A549 treated with dexamethasone at 1 μM for 4 hours (cell line): ENCODE results near the gene EMC6. TPM values are rescaled to one million over a fixed set of nuclear protein-coding genes. Genes with fewer than 3 reads are reported as not detected.

Experiments used
- total RNA-seq: library from RNA; stranded (reverse); fragments of 200-300 nt; extraction: Qiagen RNA extraction; gene quantifications from 5 replicates; pipeline ENCODE4 v1.2.3, GENCODE V29; 2022

EMC6 gene
- total RNA-seq = 112 to 157 TPM (median 148 TPM) in 5 replicates

DNA sequence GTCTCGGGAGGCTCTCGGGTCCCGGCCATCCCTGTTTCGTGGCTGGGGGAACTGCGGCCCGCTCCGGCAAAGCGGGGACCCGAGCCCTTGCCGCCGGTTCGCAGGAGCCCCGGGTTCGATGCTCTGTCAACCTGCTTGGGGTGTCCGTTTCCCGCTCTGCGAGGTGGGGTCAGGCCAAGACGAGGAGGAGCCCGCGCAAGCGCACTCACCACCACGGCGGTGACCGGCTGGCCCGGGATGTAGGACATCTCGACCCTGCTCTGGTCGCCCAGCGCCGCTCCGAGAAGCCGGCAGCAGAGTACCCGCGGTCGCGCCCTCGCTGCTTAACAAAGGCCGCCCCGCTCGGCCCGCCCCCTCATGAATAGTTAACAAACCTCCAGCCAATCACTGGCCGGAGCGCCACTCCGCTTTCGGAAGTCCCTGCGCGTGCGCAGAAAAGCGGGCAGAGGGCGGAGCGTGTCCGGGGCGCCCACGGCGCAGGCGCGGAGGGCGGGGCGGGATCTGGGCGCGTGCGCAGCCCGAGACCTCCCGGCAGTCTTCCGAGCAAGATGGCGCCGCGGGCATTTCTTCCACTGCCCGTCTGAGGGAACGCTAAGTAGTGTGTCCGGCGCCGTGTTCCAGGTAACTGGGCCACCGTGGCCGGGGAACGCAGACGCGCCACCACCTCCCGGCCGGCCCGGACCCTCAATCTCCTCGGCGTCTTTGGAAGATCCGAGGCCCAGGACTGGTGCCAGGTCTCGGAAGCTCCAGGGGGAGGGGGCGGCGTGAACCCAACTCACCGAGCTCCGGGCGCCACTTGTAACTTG lies at the start of gene EMC6, which contains the start of gene TAX1BP3:
TSS of gene EMC6 (plus strand) at position 534 of the 806 bp plus-strand sequence. CDS start 335 bp downstream, outside the sequence.
TSS of gene TAX1BP3 (minus strand) at position 300 of the 806 bp plus-strand sequence. CDS start at position 248, 52 bp downstream.

DNA sequence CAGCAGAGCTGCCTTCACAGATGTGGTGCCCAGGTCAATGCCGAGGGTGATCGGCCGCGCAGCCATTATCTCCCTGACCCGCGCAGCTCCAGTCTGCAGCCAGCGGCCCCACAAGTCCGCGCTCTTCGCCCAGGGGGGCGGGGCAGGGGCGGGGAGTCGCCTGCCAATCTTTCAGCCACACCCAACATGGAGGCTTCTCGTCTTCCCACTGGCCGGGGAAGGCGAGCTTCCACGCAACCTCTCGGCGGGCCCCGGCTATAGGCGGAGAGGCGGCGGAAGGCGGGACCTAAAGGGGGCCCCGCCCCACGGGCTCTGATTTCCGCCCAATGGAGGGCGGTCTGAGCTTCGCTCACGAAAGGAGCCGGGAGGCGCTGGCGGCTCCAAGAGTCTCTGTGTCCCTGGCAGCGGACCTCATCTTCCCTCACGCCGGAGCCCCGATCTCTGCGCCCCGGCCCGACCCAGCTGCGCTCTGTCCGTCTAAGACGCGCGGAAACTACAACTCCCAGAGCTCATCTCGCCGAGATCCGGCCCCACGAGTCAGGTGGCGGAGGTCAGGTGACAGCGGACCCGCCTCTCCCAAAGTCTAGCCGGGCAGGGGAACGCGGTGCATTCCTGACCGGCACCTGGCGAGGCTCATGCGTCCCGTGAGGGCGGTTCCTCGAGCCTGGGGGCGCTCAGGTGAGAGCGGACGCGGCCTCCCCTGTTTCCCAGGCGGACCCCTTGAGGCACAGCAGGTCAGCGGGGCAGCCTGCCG lies 32.3 kb upstream of the EMC6 start, which contains the start of the genes CTNS and SHPK:
TSS of gene CTNS (plus strand) at position 607 of the 754 bp plus-strand sequence. CDS start 3,447 bp downstream, outside the sequence.
TSS of gene SHPK (minus strand) at position 97 of the 754 bp plus-strand sequence. CDS start at position 66, 31 bp downstream.

DNA sequence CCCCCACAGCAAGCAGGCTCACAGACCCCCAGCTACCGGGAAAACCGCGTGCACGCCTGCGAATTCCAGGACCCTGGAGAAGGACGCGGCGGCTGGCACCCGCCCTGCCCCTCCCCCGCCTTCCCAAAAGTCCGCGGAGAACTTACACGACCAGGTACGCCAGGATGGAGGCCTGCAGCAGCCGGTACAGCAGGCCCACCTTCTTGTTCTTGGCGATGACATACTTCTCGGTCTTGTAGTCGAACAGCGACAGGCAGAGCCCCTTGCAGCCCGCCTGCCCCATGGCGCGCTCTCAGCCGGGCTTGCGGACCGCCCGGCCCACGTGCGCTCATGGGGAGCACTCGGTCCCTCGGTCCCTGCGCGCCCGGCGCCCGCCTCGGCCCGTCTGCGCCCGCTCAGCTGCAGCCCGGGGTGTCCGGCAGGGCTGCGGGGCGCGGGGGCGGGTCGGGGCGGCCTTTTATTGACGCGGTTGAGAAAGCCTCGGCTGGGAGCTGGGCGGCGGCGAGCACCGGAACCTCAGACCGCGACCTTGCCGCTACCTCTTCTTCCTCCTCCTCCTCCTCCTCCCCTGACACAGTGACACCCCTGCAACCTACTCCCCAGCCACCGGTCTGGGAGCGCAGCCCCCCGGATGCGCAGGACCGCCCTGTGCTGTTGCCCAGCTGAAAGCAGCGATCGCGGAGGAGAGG lies 27.3 kb downstream of the EMC6 start, which contains the start of gene P2RX5:
TSS of gene P2RX5 (minus strand) at position 433 of the 689 bp plus-strand sequence. CDS start at position 283, 150 bp downstream.

Other genes with a start within 250 kb of the EMC6 start
- not detected in 5 replicates for gene OR1E2, start 235.0 kb upstream of the EMC6 start, total RNA-seq
- not detected in 5 replicates for gene SPATA22, start 197.0 kb upstream of the EMC6 start, total RNA-seq
- gene ASPA, start 192.8 kb upstream of the EMC6 start, total RNA-seq = not detected in 5 replicates
- gene TRPV3, start 111.0 kb upstream of the EMC6 start, total RNA-seq = 0.19 to 0.38 TPM (median 0.32 TPM) in 5 replicates
- 2.1 to 5.5 TPM (median 3.9 TPM) in 5 replicates for gene TRPV1, start 59.4 kb upstream of the EMC6 start, total RNA-seq
- gene SHPK, start 32.6 kb upstream of the EMC6 start, total RNA-seq = 11.0 to 17.3 TPM (median 16.0 TPM) in 5 replicates
- 11.4 to 15.0 TPM (median 13.7 TPM) in 5 replicates for gene CTNS, start 32.1 kb upstream of the EMC6 start, total RNA-seq
- 285 to 336 TPM (median 323 TPM) in 5 replicates for gene TAX1BP3, start 234 bp upstream of the EMC6 start, total RNA-seq
- gene P2RX5, start 27.3 kb downstream of the EMC6 start, total RNA-seq = 16.9 to 25.6 TPM (median 24.9 TPM) in 5 replicates
- 14.2 to 15.6 TPM (median 15.2 TPM) in 5 replicates for gene HASPIN, start 55.1 kb downstream of the EMC6 start, total RNA-seq
- 70.0 to 94.6 TPM (median 73.3 TPM) in 5 replicates for gene ITGAE, start 132.4 kb downstream of the EMC6 start, total RNA-seq
- gene NCBP3, start 177.4 kb downstream of the EMC6 start, total RNA-seq = 27.0 to 33.1 TPM (median 32.2 TPM) in 5 replicates
- gene CAMKK1, start 224.2 kb downstream of the EMC6 start, total RNA-seq = 25.6 to 28.8 TPM (median 28.2 TPM) in 5 replicates
- 0.02 to 0.04 TPM in 2 of 5 replicates, not detected in the others for gene P2RX1, start 247.7 kb downstream of the EMC6 start, total RNA-seq